ENCODE data around the gene SLC34A1.

DNA sequence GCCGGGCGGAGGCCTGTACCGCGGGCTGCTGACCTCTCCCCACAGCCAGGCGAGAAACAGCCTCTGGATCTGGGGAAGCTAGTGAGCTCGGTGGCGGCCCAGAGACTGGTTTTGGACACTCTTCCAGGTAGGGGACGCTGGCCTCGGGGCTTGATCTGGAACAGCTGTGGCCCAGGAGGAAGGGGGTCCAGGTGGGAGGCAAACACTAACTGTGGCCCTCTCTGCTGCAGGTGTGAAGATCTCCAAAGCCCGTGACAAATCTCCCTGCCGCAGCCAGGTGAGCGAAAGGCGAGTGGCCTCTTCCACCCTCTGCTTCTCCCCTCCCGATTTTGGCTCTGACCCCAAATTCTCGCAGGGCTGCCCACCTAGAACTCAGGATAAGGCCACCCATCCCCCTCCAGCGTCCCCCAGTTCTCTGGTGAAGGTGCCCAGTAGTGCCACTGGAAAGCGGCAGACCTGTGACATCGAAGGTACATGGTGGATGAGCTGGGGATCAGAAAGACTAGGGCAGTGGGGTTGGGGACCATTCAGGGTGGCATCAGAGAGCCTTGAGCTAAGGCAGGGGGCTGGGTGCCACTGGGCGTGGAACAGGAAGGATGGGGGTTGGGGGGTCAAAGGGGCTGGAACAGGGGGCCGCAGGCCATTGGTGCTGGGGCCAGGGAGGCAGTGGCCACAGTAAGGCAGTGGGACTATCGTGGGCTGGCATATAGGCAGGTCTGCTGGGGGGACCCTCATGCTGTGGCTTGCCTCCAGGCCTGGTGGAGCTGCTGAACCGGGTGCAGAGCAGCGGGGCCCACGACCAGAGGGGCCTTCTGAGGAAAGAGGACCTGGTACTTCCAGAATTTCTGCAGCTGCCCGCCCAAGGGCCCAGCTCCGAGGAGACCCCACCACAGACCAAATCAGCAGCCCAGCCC is 12.9 kb upstream of the SLC34A1 start:
- TF ChIP-seq POLR2A (IDR thresholded peaks at IDR 0.05; ENCODE audit: low read length) (no peak), GATA1 (IDR thresholded peaks at IDR 0.05; ENCODE audit: low read depth, low read length) (no peak)
